ENCODE measurements around the gene FRMPD1.

GRCh38 chr9:37753489-37754190 is 102.9 kb downstream of the FRMPD1 start, which contains the start of gene TRMT10B:
- TF ChIP-seq GATA2 (IDR thresholded peaks at IDR 0.05; ENCODE audit: low read depth, low read length) = no peak
- TF ChIP-seq GATA3 (IDR thresholded peaks at IDR 0.05; ENCODE audit: low read depth, low read length) = no peak

All from SH-SY5Y (cell line).